Endodermal cell (in vitro differentiated cells): ENCODE results near the gene EEPD1. TPM values are rescaled to one million over a fixed set of nuclear protein-coding genes. Genes with fewer than 3 reads are reported as not detected.

Experiments used
- DNase-seq: peaks from one replicate; pipeline ENCODE4 v3.0.0-alpha.2; 2017
- H3K27ac ChIP-seq: 2 replicates; pipeline ENCODE4 v1.5.1; 2013; ENCODE audit warnings: mild to moderate bottlenecking, low read depth, low read length, moderate library complexity
- H3K27me3 ChIP-seq: 2 replicates; pipeline ENCODE4 v1.6.1; 2013; ENCODE audit warnings: mild to moderate bottlenecking, low read length, moderate library complexity; ENCODE audit not compliant: insufficient read depth, control insufficient read depth, poor library complexity, severe bottlenecking
- H3K36me3 ChIP-seq: 2 replicates; pipeline ENCODE4 v1.7.0; 2013; ENCODE audit warnings: mild to moderate bottlenecking, low read length, moderate library complexity; ENCODE audit not compliant: control insufficient read depth, insufficient read depth
- H3K4me1 ChIP-seq: one replicate; pipeline ENCODE4 v1.7.0; 2013; ENCODE audit warnings: low read length; ENCODE audit not compliant: control insufficient read depth, insufficient read depth
- H3K4me3 ChIP-seq: 2 replicates; pipeline ENCODE4 v1.5.1; 2013; ENCODE audit warnings: mild to moderate bottlenecking, low read length, moderate library complexity
- H3K9ac ChIP-seq: 2 replicates; pipeline ENCODE4 v1.6.1; 2013; ENCODE audit warnings: mild to moderate bottlenecking, low read length, moderate library complexity; ENCODE audit not compliant: poor library complexity, severe bottlenecking; ENCODE audit errors: extremely low read depth
- H3K9me3 ChIP-seq: 2 replicates; pipeline ENCODE4 v1.6.1; 2013; ENCODE audit warnings: mild to moderate bottlenecking, low read length, moderate library complexity; ENCODE audit not compliant: control insufficient read depth
- H3K27ac Mint-ChIP-seq: 2 replicates; pipeline ENCODE4 v1.8.0; 2020; ENCODE audit warnings: mixed read lengths
- H3K27me3 Mint-ChIP-seq: 2 replicates; pipeline ENCODE4 v1.8.0; 2021; ENCODE audit warnings: mild to moderate bottlenecking, mixed read lengths; ENCODE audit not compliant: insufficient read depth
- H3K36me3 Mint-ChIP-seq: 2 replicates; pipeline ENCODE4 v1.8.0; 2020; ENCODE audit warnings: low read depth, mixed read lengths
- H3K4me1 Mint-ChIP-seq: 2 replicates; pipeline ENCODE4 v1.8.0; 2020; ENCODE audit warnings: mixed read lengths
- H3K4me3 Mint-ChIP-seq: 2 replicates; pipeline ENCODE4 v1.8.0; 2020; ENCODE audit warnings: mild to moderate bottlenecking, moderate library complexity, mixed read lengths
- H3K9me3 Mint-ChIP-seq: 2 replicates; pipeline ENCODE4 v1.8.0; 2020; ENCODE audit warnings: mild to moderate bottlenecking, mixed read lengths
- CTCF ChIP-seq: fragments of 200-600 bp; sonication (generic); conservative IDR thresholded peaks from 2 replicates; pipeline ENCODE4 v1.5.0; 2021; ENCODE audit warnings: antibody characterized with exemption, mild to moderate bottlenecking
- WGBS, 2 experiments: methylation state at CpG; one replicate each; pipeline versions ENCODE4 v1.1.5 to v1.1.7; 2013; ENCODE audit warnings: missing lambda C conversion rate in 2 of 2, mixed read lengths in 1 of 2; ENCODE audit not compliant: insufficient coverage in 1 of 2, insufficient read length in 1 of 2; 5-methylcytosine and 5-hydroxymethylcytosine counted together
- total RNA-seq, 2 donors: library from RNA; stranded (reverse); fragmentation: NEBNext Ultra II Directional in 1 of 2; extraction: Animal tissue kit (Norgen Biotek cat#: 25700) in 1 of 2; gene quantifications; 2 replicates in 1 of 2; 3 replicates in 1 of 2; pipeline ENCODE4 v1.2.1, GENCODE V29; 2021

EEPD1 gene
- total RNA-seq, 2 donors from 2014 or later: 9.7 to 11.4 TPM

GRCh38 chr7:36304099-36304425 is 151.0 kb downstream of the EEPD1 start:
- no peaks in the 10 kb centered on the region for H3K27me3 Mint-ChIP-seq
- no peak for TF ChIP-seq CTCF
- WGBS, 2 experiments: 85 to 87% methylated on average over 6 of the region's 6 CpGs
- H3K4me3 ChIP-seq: no peak overlapping the region
- no peak overlapping the region for H3K4me3 Mint-ChIP-seq
- H3K9me3 ChIP-seq: no peaks in the 10 kb centered on the region
- peak overlapping the region; percentile 27 for H3K27ac Mint-ChIP-seq
- H3K4me1 Mint-ChIP-seq: peaks cover 49% of the 10 kb centered on the region
- no peaks in the 10 kb centered on the region for H3K36me3 Mint-ChIP-seq
- no peak overlapping the region for H3K27ac ChIP-seq
- no peaks in the 10 kb centered on the region for H3K9me3 Mint-ChIP-seq
- peaks cover 2% of the 10 kb centered on the region for H3K4me1 ChIP-seq
- DNase-seq: no peak
- H3K27me3 ChIP-seq: no peaks in the 10 kb centered on the region
- H3K9ac ChIP-seq: no peak overlapping the region
- no peaks in the 10 kb centered on the region for H3K36me3 ChIP-seq

- H3K9ac ChIP-seq: no peak overlapping the region
- H3K9me3 Mint-ChIP-seq: no peaks in the 10 kb centered on the region
- no peak overlapping the region for H3K27ac Mint-ChIP-seq
- H3K27me3 ChIP-seq: no peaks in the 10 kb centered on the region
- no peak for TF ChIP-seq CTCF
- H3K4me1 ChIP-seq: peaks cover 7% of the 10 kb centered on the region
- H3K4me3 Mint-ChIP-seq: no peak overlapping the region
- H3K27ac ChIP-seq: no peak overlapping the region
- 95% methylated on average over 15 to 18 of the region's 18 CpGs for WGBS, 2 experiments
- DNase-seq: no peak
- H3K9me3 ChIP-seq: no peaks in the 10 kb centered on the region
- H3K27me3 Mint-ChIP-seq: no peaks in the 10 kb centered on the region
- H3K4me1 Mint-ChIP-seq: peaks cover 45% of the 10 kb centered on the region
- H3K36me3 ChIP-seq: no peaks in the 10 kb centered on the region
- H3K4me3 ChIP-seq: no peak overlapping the region
- H3K36me3 Mint-ChIP-seq: no peaks in the 10 kb centered on the region
These were observed 152.2 kb downstream of the EEPD1 start for GRCh38 chr7:36305226-36305625.

- Histone ChIP-seq H3K9ac (no peak overlapping the region), H3K27me3 (no peaks in the 10 kb centered on the region), H3K4me3 (no peak overlapping the region), H3K4me1 (peaks cover 7% of the 10 kb centered on the region), H3K9me3 (no peaks in the 10 kb centered on the region), H3K27ac (no peak overlapping the region), H3K36me3 (no peaks in the 10 kb centered on the region)
- WGBS, 2 experiments: 96 to 98% methylated on average over 5 of the region's 5 CpGs
- no peak for DNase-seq
- TF ChIP-seq CTCF: no peak
- H3K4me3 Mint-ChIP-seq: no peak overlapping the region
- H3K27me3 Mint-ChIP-seq: no peaks in the 10 kb centered on the region
- H3K4me1 Mint-ChIP-seq: peaks cover 43% of the 10 kb centered on the region
- no peaks in the 10 kb centered on the region for H3K36me3 Mint-ChIP-seq
- H3K9me3 Mint-ChIP-seq: no peaks in the 10 kb centered on the region
- no peak overlapping the region for H3K27ac Mint-ChIP-seq
These were observed 152.6 kb downstream of the EEPD1 start for GRCh38 chr7:36305648-36306047.
